Activated CD4-positive, CD25-positive, alpha-beta regulatory T cell treated with anti-CD3 and anti-CD28 coated beads, Interleukin-2, amount 50 U/mL, for 72 hours (primary cell): ENCODE results near the gene LACTB.

Experiments used
- DNase-seq: peaks from one replicate; pipeline ENCODE4 v3.0.0; 2021

Gene LACTB

DNA sequence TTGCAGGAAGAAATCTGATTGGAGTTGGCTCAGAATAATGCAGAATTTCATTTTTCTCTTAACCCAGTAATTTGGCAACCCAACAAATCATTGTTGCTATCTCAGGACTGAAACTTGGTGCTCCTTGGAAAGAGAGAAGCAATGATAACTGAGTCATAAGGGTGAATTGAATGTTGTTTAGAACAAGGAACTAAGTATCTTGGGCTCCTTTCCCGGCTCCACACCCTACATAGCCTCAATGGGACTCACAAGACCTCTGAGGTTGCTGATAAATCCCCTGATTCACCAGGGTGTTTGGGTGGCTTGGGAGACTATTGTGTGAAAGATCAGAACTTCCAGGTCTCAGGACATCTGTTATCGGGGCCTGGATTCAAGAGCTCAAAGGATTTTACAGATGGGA lies 60.0 kb downstream of the LACTB start:
- DNase-seq: no peak

DNA sequence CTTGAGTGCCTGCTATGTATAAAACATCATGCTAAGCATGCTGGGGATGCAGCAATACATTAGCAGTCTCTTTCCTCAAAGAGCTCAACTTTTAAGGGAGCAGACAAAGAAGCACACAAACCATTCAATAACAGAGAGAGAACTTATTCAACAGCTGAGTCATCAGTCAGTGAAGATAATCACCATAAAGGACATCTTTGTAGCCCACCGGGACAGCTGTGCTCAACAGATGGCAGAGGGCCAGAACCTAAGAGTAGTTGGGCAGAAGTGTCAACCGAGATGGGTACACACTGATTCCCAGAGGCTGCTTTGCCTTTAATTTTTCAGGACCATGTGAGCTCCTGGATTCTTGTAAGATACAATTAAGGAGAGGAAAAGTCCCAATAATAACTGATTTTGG lies 63.5 kb downstream of the LACTB start:
- DNase-seq: no peak

- no peak for DNase-seq
Measured at GRCh38 chr15:63186065-63186464, 64.4 kb downstream of the LACTB start.

- DNase-seq: no peak
Measured at GRCh38 chr15:63187589-63188226, 66.0 kb downstream of the LACTB start.

GRCh38 chr15:63188247-63188925 lies 66.7 kb downstream of the LACTB start:
- no peak for DNase-seq

DNA sequence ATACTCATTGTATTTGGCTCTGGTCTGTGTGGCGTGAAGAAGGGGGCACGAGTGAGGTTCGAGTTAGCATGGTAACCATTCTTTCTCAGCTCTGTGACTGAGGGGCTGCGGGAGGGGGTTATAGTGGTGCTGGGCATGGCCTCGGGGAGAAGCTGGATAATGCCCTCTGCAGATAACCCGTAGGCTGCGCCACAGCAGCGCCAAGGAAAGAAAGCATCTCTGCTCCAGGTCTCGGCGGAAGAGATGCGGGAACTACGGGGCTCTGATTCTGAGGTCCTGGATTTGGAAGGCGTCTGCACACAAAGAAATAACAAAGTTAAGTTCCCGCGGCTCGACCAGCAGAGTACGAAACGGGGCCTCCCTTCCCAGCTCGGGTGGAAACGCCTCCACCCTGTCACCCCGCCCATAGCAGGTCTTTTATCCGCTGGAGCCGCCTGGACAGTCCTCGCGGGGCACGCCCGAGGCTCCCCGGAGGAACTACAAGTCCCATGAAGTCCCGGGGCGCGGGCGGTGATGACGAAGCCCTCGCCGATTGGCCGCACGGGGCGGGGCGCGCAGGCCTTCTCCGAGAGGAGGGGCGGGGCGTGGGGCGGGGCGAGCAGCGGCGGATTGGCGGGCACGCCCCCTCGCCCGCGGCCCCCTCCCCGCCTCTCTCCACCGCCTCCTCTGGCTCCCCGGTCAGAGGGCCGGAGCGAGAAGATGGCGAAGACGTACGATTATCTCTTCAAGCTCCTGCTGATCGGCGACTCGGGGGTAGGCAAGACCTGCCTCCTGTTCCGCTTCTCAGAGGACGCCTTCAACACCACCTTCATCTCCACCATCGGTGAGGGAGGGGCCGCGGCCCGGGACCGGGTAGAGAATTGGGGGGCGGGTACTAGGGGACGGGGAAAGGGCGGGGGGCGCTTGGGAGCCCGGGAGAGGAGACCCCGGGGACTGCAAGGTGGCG lies 67.5 kb downstream of the LACTB start, which contains the start of gene RAB8B:
RAB8B (plus strand) TSS at position 681 of the 946 bp plus-strand sequence; CDS start at position 700, 19 bp downstream.
- peak; percentile 97 for DNase-seq

DNA sequence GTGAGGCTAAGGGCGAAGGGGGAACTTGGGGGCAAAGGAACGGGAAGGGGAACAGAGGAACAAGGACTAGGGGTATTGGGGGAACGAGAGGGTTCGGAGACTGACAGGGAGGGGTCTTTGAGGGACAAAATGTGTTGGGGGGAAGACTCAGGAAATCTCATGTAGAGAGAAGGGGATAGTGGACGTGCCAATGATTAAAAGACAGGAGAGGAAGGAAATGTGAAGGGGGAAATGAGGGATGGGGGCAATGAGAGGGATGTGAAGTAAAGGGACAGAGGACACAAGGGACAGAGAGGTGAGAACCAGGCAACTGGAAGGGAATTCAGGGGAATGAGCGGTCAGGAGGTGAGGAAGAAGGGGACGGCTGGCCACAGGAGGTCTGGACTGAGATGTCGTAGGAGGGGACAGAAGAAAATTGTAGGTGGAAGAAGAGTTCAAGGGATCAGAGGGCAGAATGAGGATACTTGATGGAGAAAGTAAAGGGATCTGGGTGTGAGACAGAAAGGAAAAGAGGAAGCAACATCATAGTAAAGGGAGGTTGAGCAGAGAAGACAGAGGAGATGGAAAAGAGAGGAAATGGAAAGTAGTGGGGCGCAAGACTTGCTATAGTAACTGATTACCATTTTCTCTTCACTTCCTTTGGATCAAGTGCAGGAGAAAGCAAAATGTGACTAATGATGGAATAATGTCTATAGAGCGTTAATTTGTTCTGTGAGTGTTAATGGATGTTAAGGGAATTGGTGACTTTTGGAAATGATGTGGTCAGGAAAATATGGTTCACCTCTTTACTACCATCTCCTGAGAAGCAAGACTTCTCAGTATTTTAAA lies 68.5 kb downstream of the LACTB start:
- no peak for DNase-seq

- no peak for DNase-seq
Measured at GRCh38 chr15:63190769-63191649, 69.3 kb downstream of the LACTB start.
